ENCODE data around the gene MDFI. TPM values are rescaled to one million over a fixed set of nuclear protein-coding genes. Genes with fewer than 3 reads are reported as not detected.

Gene MDFI
- total and polyA plus RNA-seq, 9 of the 15 experiments (the other 6 are each of a cell fraction or from before 2014, with no cell fraction given): not detected

DNA sequence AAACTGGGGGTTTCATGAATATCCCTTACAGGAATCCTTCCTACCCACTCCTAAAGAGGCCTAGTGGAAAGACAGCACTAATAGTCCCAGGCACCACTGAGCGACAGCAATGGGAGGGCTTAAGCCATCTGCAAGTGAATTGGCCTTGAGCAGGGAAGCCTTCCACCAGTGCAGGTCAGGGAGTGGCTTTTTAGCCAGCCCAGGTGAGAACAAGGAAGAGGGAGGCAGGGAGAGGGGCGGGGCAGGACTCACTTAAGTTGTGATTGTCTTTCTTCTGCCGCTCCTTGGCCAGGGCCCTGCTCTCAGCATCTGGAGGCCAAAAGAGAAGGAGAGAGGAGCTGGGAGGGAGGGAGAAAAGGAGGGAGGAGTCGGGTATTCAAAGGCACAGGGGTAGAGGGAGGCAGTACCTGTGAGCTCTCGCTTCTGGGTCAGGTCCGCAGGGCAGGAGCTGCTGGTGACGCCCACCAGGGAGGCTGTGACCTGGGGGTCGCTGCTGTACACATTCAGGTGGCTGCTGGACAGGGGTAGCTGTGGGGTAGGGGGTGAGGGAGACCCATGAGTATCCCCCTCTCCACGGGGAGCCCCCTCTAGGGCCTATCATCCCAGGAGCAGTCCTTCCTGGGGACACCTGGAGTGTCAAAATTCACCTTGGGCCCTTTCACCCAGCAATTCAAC lies 49.4 kb downstream of the MDFI start:
- H3K27me3 ChIP-seq (ENCODE audit: control insufficient read depth in 2 of 2, insufficient read depth in 2 of 2, low read length in 2 of 2): peaks cover 5 to 38% of the 10 kb centered on the region in 2 experiments; a peak in 2 of 5 replicates
- H3K9me1 ChIP-seq (ENCODE audit: control insufficient read depth, insufficient read depth, low read length): no peaks in the 10 kb centered on the region
- intact Hi-C loops (cut with micrococcal nuclease): no loop called here
- no peaks in the 10 kb centered on the region for H3K9me3 ChIP-seq (replicated peaks; ENCODE audit: control insufficient read depth, insufficient read depth, low read depth, low read length)
- DNase-seq (ENCODE audit: extremely low read depth in 1 of 4, low spot score in 3 of 4): no peak
- H4K20me1 ChIP-seq (replicated peaks; ENCODE audit: control insufficient read depth, insufficient read depth, low read length): peaks cover 10% of the 10 kb centered on the region
- in situ Hi-C loops (cut with MboI): no loop called here
- TF ChIP-seq, protein P1, sequence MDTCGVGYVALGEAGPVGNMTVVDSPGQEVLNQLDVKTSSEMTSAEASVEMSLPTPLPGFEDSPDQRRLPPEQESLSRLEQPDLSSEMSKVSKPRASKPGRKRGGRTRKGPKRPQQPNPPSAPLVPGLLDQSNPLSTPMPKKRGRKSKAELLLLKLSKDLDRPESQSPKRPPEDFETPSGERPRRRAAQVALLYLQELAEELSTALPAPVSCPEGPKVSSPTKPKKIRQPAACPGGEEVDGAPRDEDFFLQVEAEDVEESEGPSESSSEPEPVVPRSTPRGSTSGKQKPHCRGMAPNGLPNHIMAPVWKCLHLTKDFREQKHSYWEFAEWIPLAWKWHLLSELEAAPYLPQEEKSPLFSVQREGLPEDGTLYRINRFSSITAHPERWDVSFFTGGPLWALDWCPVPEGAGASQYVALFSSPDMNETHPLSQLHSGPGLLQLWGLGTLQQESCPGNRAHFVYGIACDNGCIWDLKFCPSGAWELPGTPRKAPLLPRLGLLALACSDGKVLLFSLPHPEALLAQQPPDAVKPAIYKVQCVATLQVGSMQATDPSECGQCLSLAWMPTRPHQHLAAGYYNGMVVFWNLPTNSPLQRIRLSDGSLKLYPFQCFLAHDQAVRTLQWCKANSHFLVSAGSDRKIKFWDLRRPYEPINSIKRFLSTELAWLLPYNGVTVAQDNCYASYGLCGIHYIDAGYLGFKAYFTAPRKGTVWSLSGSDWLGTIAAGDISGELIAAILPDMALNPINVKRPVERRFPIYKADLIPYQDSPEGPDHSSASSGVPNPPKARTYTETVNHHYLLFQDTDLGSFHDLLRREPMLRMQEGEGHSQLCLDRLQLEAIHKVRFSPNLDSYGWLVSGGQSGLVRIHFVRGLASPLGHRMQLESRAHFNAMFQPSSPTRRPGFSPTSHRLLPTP (IDR thresholded peaks at IDR 0.05; ENCODE audit: borderline replicate concordance, extremely low read depth, insufficient read length): no peak
- TF ChIP-seq ZNF184 (CRISPR knock-in tag; IDR thresholded peaks at IDR 0.05) (no peak), RBM34 (IDR thresholded peaks at IDR 0.05; ENCODE audit: borderline replicate concordance, insufficient read depth, low read length) (no peak), TAF15 (IDR thresholded peaks at IDR 0.05; ENCODE audit: low read depth, low read length) (no peak)
- TF ChIP-seq, protein P2, sequence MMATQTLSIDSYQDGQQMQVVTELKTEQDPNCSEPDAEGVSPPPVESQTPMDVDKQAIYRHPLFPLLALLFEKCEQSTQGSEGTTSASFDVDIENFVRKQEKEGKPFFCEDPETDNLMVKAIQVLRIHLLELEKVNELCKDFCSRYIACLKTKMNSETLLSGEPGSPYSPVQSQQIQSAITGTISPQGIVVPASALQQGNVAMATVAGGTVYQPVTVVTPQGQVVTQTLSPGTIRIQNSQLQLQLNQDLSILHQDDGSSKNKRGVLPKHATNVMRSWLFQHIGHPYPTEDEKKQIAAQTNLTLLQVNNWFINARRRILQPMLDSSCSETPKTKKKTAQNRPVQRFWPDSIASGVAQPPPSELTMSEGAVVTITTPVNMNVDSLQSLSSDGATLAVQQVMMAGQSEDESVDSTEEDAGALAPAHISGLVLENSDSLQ (IDR thresholded peaks at IDR 0.05): peak; percentile 31; the same call in 1 of the 2 replicates
- BruUV-seq (replicated peaks): no TSS peak
- H3K4me2 ChIP-seq (ENCODE audit: insufficient read depth, low read length): no peak overlapping the region
- no peak for FAIRE-seq
- no peak overlapping the region for H3K9ac ChIP-seq (ENCODE audit: insufficient read depth in 1 of 2, low read depth in 2 of 2, low read length in 2 of 2)
- H3K4me3 ChIP-seq: no peak overlapping the region
- ATAC-seq: no peak
- WGBS (ENCODE audit: insufficient coverage, low coverage, missing lambda C conversion rate): 4% methylated on average over 9 of the region's 9 CpGs
- no peaks in the 10 kb centered on the region for H3K36me3 ChIP-seq (ENCODE audit: control insufficient read depth, insufficient read depth, low read length)
- no peaks in the 10 kb centered on the region for H3K79me2 ChIP-seq (ENCODE audit: control insufficient read depth, insufficient read depth, low read length)
- no peak overlapping the region for H3K27ac ChIP-seq (ENCODE audit: extremely low read depth, low read depth, low read length)
- CTCF ChIA-PET (ENCODE audit: low intra/inter-chr PET ratio): interaction anchor here (0.6 kb wide), 1 partner anchor 765 kb away, joined by 3 read pairs; no protein-coding TSS in a partner anchor
- peaks cover 0 to 17% of the 10 kb centered on the region in 2 experiments; a peak in 2 of 5 replicates for H3K4me1 ChIP-seq (replicated peaks in 1 of 2; ENCODE audit: control insufficient read depth in 2 of 2, insufficient read depth in 2 of 2, low read length in 2 of 2)
- POLR2A ChIA-PET: interaction anchor here (0.6 kb wide), 2 partner anchors 15 to 65 kb away, joined by 3 read pairs; no protein-coding TSS in a partner anchor
- H2AFZ ChIP-seq (ENCODE audit: low read depth, low read length): no peak overlapping the region
